ENCODE results near the gene RASL12.
"Not testable (repeated sequence)": the region's sequence is repeated elsewhere in the genome, so short reads cannot be mapped to it uniquely, and the experiment has no call there.

- not testable (repeated sequence) for TF ChIP-seq CTCF, EP300, POLR2A (IDR thresholded peaks at IDR 0.05)
These were observed 7.2 kb upstream of the RASL12 start for GRCh38 chr15:65074946-65075345.
